RWPE2 (cell line): Measurements from ENCODE around the gene TOR2A.

Experiments
- ATAC-seq: fragments of 200-7000 bp; cut with Tn5 transposase; 3 replicates; pipeline ENCODE4 v1.9.1; 2021; ENCODE audit warnings: low read depth
- DNase-seq: peaks from one replicate; pipeline ENCODE4 v3.0.0-alpha.2; 2020; ENCODE audit warnings: low spot score
- H3K27ac ChIP-seq: fragments of 450-650 bp; 2 replicates; pipeline ENCODE4 v1.5.1; 2017; ENCODE audit warnings: mild to moderate bottlenecking; ENCODE audit not compliant: poor library complexity, severe bottlenecking
- H3K27me3 ChIP-seq: fragments of 250-450 bp; sonication (Bioruptor Pico); 2 replicates; pipeline ENCODE4 v1.5.1; 2021; ENCODE audit warnings: mild to moderate bottlenecking, moderate library complexity; ENCODE audit not compliant: insufficient read depth, poor library complexity, severe bottlenecking
- H3K36me3 ChIP-seq: fragments of 250-450 bp; sonication (Bioruptor Pico); 2 replicates; pipeline ENCODE4 v1.5.1; 2020; ENCODE audit warnings: low read depth, mild to moderate bottlenecking, moderate library complexity
- H3K4me1 ChIP-seq: fragments of 250-450 bp; sonication (Bioruptor Pico); 2 replicates; pipeline ENCODE4 v1.5.1; 2021; ENCODE audit warnings: mild to moderate bottlenecking, moderate library complexity; ENCODE audit not compliant: insufficient read depth, poor library complexity, severe bottlenecking
- H3K4me3 ChIP-seq: fragments of 250-450 bp; sonication (Bioruptor Pico); 2 replicates; pipeline ENCODE4 v1.5.1; 2021; ENCODE audit warnings: mild to moderate bottlenecking, moderate library complexity; ENCODE audit not compliant: severe bottlenecking
- H3K9me3 ChIP-seq: fragments of 250-450 bp; sonication (Bioruptor Pico); 2 replicates; pipeline ENCODE4 v1.5.1; 2021; ENCODE audit warnings: mild to moderate bottlenecking, moderate library complexity; ENCODE audit not compliant: severe bottlenecking
- TF ChIP-seq, protein P1 (sequence below): fragments of 450-650 bp; IDR thresholded peaks from one replicate; pipeline ENCODE4 v1.5.1; 2017; ENCODE audit warnings: mild to moderate bottlenecking, moderate library complexity; ENCODE audit not compliant: poor library complexity, severe bottlenecking

TOR2A gene

DNA sequence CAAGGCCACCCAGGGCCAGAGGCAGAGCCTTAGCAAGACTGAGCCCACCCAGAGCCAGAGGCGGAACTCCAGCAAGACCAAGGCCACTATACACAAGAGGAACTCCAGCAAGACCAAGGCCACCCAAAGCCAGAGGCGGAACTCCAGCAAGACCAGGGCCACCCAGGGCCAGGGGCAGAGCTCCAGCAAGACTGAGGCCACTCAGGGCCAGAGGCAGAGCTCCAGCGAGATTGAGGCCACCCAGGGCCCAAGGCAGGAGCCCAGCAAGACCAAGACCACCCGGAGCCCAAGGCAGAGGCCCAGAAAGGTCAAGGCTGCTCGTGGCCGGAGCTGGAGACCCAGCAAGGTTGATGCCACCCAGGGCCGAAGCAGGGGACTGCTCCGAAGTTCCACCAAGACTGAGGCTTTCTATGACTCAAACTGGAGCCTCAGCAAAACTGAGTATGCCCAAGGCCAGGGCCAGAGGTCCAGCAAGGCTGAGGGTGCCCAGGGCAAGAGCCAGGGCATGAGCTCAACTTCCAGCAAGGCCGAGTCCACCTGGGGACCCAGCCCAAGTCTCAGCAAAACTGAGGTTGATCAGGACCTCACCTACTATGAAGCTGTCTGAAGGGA lies 4.2 kb downstream of the TOR2A start:
- ATAC-seq, result no peak
- Histone ChIP-seq H3K27ac (no peak overlapping the region), H3K4me3 (no peak overlapping the region), H3K36me3 (no peaks in the 10 kb centered on the region), H3K4me1 (no peaks in the 10 kb centered on the region), H3K9me3 (no peaks in the 10 kb centered on the region), H3K27me3 (no peaks in the 10 kb centered on the region)
- TF ChIP-seq, protein P1, sequence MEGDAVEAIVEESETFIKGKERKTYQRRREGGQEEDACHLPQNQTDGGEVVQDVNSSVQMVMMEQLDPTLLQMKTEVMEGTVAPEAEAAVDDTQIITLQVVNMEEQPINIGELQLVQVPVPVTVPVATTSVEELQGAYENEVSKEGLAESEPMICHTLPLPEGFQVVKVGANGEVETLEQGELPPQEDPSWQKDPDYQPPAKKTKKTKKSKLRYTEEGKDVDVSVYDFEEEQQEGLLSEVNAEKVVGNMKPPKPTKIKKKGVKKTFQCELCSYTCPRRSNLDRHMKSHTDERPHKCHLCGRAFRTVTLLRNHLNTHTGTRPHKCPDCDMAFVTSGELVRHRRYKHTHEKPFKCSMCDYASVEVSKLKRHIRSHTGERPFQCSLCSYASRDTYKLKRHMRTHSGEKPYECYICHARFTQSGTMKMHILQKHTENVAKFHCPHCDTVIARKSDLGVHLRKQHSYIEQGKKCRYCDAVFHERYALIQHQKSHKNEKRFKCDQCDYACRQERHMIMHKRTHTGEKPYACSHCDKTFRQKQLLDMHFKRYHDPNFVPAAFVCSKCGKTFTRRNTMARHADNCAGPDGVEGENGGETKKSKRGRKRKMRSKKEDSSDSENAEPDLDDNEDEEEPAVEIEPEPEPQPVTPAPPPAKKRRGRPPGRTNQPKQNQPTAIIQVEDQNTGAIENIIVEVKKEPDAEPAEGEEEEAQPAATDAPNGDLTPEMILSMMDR, result no peak
- peak; percentile 51 for DNase-seq

DNA sequence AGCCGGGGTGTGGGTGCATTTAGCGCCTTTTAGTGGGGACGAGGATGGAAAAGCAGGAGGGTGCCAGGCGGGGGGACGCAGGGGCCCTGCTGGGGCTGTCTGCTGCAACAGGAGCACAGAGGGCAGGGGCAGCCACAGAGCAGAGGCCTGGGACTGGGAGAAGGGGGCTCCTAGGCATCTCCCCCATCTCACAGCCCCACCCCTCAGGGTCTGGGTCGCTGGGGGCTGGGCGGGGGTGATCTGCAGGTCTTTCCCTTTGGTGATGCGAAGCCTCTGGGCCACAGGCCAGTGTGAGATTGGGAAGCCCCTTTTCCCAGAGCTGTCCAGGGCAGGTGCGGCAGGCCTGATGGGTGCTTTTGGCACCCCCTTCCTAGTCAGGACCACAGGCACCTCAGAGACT lies 4.8 kb downstream of the TOR2A start:
- TF ChIP-seq, protein P1, result no peak

DNA sequence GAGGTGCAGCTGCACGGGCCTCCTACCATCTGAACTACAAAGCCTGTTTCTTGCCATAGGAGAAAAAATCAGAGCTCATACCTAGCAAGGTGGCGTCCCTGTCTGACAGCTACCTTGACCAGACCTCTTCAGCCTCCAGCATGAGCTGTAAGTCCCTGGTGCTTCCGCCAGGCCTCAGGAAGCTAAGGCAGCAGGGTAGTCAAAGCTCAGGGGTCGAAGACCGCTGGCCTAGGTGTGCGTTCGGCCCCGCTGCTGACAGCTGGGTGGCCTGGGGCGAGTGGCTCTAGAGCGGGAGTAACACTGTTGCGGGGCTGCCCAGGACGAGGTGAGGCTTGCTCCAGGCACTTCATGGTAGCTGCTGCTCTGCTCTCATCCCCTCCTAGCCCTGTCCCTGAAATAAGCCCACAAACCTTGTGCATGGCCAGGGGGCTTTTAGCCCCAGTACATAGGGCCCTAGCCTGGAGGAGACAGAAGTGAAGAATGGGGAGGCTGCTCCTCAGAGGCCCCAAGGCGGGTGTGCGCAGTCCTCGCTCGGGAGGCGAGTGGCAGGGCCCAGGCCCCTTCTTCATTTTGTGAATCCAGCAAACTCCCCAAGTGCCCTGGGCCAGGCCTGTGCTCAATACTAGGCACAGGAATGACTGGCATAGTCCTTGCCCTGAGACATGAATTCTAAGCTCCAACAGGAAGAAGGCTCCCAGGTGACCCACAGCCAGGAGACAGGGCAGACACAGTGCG lies 5.4 kb downstream of the TOR2A start:
- no peak overlapping the region for H3K4me3 ChIP-seq
- H3K27ac ChIP-seq, result no peak overlapping the region
- H3K4me1 ChIP-seq, result no peaks in the 10 kb centered on the region
- no peaks in the 10 kb centered on the region for H3K36me3 ChIP-seq
- TF ChIP-seq, protein P1, result no peak
- ATAC-seq (no peak), DNase-seq (peak; percentile 33)
- H3K27me3 ChIP-seq, result no peaks in the 10 kb centered on the region
- H3K9me3 ChIP-seq, result no peaks in the 10 kb centered on the region

More for the DNA sequence above, 4.8 kb downstream of the TOR2A start:
- no peaks in the 10 kb centered on the region for H3K36me3 ChIP-seq
- H3K27ac ChIP-seq, result no peak overlapping the region
- H3K9me3 ChIP-seq, result no peaks in the 10 kb centered on the region
- DNase-seq (no peak), ATAC-seq (no peak)
- H3K4me3 ChIP-seq, result no peak overlapping the region
- H3K4me1 ChIP-seq, result no peaks in the 10 kb centered on the region
- no peaks in the 10 kb centered on the region for H3K27me3 ChIP-seq

DNA sequence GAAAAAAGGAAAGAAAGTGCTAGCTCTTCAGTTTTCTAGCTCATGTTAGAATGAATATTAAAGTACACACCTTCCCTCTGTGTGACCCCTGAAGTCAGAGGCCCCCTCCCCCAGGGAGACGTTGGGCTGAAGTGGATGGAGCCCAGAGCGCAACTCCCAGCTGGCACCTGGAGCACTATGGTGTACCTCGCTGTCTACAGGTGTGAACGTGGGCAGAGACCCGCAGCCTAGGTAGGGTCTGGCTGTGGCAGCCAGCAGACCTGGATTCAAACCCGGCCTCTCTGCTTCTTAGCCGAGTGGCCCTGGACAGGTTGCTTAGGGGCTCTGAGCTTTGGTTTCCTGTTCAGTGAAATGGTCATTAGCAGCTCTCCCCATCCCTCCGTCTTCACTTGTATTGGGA lies 6.3 kb downstream of the TOR2A start:
- no peaks in the 10 kb centered on the region for H3K4me1 ChIP-seq
- no peak overlapping the region for H3K27ac ChIP-seq
- no peaks in the 10 kb centered on the region for H3K36me3 ChIP-seq
- no peak overlapping the region for H3K4me3 ChIP-seq
- ATAC-seq, result no peak
- TF ChIP-seq, protein P1, result no peak
- H3K9me3 ChIP-seq, result no peaks in the 10 kb centered on the region
- H3K27me3 ChIP-seq, result no peaks in the 10 kb centered on the region
- peak; percentile 49 for DNase-seq

DNA sequence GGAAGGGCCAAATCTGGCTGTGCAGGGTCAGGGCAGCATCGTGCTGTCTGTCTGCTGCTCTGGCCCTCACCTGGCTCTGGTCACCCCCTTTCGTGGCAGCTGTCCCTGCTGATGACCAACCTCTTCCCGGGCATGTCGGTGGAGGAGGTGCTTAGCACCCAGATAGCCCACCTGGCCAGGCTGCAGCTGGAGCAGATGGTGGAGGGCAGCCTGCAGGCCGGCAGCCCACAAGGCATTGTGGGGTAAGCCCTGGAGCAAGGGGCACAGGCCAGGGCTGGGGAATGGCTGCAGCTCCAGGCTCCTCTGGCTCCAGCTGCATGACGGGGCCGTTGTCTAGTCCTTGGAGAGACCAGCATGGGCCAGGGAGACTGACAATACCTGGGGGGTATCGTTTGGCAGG lies 8.2 kb downstream of the TOR2A start:
- no peak overlapping the region for H3K4me3 ChIP-seq
- H3K4me1 ChIP-seq, result peaks cover 4% of the 10 kb centered on the region
- H3K36me3 ChIP-seq, result no peaks in the 10 kb centered on the region
- no peaks in the 10 kb centered on the region for H3K27me3 ChIP-seq
- no peak overlapping the region for H3K27ac ChIP-seq
- DNase-seq (peak; percentile 51), ATAC-seq (no peak)
- H3K9me3 ChIP-seq, result no peaks in the 10 kb centered on the region
- TF ChIP-seq, protein P1, result no peak
